C1 segment of cervical spinal cord (tissue), 14 donors: ENCODE data around the gene TP53I13.

Experiments used
- DNase-seq, 14 donors: peaks; one replicate each; lab custom pipeline; 2025; lab: John Stamatoyannopoulos, UW

TP53I13 gene

DNA sequence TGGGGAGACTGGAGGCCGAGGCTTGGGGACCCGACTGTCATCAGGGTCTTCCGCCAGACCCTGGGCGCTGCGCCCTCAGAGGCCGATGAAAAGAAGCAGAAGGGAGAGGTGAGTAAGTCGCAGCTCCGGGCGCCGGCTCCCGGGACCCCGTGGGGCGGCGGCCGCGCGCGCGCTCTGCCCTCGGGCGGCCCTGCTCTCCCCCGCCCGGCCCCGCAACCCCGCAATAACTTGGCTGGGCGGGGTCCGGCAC, 1.3 kb upstream of the TP53I13 start:
- no peak for DNase-seq

DNA sequence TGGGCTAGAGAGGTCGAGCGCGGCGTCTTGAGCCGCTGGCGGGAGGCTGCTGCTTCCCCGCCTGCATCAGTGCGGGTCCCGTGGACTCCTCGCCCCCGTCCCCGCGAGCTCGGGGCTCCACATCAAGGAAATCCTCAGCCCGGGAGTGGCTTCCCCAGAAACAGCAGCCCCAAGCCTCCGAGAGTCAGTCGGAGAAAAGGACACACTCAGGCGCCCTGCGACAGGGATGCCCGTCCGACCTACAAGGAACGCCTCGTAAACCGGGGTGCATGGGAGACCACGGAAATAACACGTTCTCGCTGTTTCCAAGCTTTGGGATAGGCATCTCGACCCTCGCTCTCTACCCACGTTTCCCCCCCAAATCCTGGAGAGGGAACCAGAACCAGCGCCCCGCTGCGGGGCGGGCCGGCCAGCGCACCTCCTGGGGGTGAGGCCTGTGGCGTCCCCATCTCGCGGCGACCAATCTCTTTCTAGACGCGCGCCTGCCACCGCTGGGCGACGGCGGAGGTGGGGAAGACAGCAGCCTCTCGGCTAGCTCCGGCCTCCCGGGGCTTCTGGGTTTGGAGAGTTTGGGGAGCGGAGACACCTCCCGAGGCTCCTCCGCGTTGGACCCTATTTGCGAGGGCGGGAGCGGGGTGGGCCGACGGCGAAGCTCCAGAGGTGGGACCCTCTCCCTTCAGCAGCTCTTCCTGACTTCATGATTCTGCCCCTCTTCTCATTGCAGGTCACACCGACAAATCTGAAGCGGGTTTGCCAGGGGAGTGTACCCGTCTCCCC, 759 bp upstream of the TP53I13 start:
- DNase-seq: peak in 6 of 14 donors; percentile 51 to 72 (median 66)

DNA sequence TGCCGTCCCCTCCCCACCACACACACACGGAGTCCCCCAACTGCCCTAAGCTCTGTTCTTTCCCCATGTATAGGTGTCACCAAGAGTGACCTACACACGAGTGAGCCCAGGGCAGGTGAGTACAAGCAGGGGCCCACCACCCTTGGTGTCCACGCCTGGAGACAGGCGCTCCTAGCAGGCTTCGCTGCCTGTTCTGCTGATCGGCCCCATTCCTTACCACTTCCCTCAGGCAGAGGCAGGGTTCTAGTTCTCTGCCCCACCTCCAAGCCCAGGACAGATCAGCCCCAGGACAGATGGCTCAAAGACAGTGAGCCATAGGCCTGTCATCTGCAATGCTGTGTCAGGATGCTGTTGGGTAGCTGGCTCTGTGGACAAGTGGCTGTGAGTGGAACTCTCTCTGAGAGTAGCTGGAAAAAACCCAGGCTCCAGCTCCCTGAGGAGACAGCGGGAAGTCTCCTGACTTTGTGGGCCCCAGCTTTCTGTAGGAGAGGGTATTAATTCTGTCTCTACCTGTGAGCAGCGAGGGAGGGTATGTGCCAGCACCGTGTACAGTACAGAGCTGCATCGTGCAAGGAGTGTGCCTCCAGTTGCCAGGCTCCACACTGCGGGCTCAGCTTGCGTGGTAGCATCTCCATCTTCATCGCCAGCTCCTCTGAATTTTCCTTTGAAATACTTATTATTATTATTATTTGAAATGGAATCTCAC, 897 bp downstream of the TP53I13 start:
- no peak for DNase-seq

DNA sequence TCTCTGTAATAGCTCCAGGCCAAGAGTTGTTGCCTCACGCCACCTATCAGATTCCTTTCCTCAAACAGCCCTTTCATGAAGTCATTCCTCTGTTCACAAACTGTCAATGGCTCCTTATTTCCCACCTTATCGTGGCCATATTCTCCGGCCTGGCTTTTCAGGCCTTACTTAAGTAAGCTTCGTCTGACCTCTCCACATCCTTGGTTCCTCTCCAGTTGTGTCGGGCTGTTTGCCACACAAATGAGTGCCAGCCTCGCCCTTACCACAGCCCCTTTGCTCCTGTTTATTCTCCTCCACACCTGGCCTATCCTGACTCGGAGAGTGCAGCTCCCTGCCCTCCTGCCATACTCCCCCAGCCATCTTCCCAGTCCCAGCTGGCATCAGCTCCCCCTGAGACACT, 2.0 kb downstream of the TP53I13 start:
- DNase-seq: no peak

DNA sequence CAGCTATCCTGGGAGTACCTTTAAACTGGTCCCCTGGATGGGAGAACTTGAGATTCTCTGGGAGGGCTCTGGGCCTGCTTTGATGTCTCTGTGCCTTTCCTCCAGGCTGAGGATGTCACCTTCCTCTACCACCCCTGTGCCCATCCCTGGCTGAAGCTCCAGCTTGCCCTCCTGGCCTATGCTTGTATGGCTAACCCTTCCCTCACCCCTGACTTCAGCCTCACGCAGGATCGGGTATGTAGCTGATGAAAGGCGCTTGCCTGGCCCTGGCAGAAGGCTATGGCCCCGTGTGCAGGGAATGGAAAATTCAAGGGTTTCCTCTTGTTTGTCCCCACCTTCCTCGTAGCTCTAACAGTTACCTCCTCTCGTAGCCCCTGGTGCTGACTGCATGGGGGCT, 3.0 kb downstream of the TP53I13 start:
- DNase-seq: no peak

DNA sequence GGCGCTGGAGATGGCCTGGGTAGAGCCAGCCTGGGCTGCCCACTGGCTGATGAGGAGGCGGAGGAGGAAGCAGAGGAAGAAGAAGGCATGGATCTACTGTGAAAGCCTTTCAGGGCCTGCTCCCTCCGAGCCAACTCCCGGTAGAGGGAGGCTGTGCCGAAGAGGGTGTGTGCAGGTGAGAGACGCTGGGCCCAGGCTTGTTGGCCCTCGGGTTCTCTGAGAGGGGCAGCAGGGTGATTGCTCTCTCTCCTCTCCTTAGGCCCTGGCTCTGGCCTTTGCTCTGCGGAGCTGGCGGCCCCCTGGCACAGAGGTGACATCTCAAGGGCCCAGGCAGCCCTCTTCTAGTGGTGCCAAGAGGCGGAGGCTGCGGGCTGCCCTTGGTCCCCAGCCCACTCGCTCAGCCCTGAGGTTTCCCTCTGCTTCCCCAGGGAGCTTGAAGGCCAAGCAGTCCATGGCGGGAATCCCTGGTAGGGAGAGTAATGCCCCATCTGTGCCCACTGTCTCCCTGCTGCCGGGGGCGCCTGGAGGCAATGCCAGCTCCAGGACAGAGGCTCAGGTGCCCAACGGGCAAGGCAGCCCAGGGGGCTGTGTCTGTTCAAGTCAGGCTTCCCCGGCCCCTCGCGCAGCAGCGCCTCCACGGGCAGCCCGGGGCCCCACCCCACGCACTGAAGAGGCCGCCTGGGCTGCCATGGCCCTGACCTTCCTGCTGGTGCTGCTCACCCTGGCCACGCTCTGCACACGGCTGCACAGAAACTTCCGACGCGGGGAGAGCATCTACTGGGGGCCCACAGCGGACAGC, 3.6 kb downstream of the TP53I13 start:
- DNase-seq: no peak

DNA sequence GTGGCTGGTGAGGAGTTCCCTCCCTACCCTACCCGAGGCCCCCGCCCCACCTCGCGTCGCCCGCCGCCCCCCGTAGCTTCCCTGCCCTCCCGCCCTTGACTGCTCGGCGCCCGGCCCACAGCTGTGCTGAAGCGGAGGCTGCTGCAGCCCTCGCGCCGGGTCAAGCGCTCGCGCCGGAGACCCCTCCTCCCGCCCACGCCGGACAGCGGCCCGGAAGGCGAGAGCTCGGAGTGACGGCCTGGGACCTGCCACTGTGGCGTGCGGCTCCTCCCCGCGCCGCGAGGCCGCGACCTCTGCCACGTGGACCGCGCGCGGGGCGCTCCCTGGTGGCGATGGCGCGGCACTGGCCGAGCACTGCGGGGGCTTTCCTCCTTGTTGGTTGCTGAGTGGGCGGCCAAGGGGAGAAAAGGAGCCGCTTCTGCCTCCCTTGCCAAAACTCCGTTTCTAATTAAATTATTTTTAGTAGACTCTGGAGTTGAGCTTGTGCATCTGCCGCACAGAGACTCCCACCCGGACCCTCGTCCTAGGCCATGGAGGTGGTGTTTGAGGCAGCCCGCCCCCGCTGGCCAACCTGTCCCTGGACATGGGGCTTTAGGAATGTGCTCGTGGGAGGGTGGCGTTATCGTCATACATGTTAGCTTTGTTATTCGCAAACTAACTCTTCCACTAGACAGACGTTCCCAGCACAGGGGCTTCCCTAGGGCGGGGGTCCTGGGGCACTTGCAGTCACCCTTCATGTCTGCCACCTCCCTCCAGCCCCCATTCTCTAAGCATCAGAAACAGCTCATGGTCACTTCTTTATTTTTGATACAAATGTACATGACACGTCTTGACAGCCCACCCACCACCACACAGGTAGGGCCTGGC, 4.4 kb downstream of the TP53I13 start:
- peak in 6 of 14 donors; percentile 23 to 70 (median 48) for DNase-seq

DNA sequence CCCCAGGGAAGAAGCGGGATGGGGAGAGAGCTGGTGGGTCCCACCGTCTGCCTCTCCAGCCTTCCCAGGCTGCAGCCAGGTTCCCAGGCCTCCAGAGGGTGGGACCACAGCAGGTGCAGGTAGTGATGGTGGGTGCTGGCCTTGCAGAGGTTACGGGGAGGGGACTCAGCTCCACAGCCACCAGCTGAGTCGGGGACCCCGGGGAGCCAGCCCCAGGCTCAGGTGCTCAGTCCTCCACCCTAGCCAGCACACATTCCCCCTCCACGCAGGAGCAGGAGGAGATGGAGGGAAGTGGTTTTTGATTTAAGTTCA, 5.0 kb downstream of the TP53I13 start:
- no peak for DNase-seq

DNA sequence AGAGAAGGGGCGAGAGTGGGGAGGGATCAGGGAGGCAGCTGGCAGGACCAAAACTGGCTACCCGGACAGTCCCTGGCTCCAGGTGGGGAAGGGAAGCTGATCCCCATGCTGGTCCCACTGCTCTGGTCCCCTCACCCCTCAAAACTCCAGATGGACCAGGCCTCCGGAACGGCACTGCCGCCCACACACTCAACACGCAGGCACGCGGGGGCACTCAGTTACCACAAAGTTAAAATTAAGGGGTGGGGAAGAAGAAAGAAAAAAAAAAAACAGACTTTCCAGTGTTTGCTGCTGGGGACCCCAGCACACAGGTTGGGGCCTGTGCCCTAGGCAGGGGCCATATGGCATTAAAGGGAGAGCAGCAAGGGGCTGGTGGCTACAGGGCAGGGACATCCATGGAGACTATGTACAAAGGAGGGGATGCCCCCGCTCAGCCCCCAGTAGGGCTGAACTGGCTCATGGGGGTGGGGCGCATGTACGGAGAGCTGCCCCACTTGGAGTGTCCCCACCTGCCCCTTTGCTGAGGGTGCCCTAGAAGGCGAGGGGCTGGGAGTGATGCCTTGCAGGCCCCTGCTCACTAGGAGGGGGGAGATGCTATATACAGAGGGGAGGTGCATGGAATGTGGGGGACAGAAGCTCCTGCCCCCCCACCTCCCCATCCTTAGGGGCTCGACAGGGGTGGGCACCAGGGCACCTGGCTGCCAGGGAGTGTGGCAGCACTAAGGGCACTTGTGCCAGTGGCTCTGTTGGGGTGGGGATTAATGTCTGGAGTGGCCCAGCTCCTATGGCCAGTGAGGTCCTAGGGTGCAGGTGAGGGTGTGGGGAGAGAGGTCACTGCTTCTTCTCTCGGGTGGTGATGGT, 5.6 kb downstream of the TP53I13 start:
- DNase-seq: no peak

DNA sequence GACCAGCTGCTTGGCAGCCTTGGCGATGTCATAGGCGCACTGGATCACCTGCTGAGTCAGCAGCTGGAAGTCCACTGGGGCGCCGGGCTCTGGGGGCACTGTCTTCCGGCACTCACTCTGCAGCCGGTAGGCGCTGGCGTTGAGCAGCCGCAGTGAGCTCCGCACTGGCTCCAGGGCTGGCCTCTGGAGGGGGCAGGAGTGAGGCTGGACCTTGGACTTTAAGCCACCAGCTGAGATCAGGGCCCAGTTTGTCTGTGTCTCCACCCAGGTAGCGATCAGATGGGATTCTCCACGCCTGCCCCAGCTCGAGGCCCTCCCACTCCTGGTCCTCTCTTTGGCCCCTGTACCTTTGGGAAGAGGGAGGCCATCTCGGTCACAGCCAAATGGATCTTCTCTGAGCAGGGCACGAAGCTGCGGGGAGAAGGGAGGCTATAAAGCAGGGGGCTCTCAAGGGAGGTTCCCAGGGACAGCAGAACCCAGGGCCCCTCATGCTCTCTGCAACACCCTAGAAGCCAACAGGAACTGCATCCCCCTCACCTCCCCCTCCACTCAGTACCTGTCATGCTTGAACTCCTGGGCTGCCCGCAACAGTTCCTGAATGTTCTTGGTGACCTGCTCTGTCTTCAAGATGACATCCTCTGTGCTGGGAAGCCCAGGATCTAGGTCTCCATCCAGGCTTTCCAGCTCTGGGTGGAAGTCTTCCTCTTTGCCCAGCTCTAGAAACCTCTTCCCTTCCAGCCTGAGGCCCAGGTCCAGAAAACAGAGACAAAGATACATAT, 6.4 kb downstream of the TP53I13 start:
- DNase-seq: no peak

DNA sequence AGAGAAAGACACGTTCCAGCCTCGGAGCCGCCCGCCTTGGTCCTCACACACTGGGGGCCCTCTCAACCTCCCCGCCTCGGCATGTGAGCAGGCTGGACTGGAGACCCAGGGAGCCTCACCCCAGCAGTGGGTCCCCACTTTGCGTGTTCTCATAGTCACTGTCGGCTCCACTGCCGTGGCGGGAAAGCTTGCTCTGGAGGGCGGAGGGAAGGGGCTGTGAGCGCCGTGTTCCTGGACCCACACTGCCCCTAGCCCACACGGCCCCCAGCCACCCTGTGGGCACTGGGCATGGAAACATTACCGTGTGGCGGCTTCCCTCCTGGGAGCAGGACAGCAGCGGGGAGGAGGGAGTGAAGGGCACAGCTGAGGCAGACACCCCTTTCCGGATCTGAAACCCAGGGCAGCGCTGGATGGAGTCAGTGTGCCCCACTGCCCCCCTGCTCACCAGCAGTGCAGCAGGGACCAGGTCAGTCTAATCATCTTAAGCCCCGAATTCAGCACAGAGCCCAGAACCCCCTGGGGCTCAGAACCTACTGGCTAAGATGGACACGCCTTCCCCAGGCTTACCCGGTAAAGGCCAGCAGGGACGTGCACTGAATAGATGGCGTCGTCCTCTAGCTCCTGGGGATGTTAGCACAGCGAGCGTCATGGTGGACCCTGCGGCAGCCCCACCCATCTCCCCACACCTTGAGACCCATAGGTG, 7.2 kb downstream of the TP53I13 start:
- DNase-seq: no peak

DNA sequence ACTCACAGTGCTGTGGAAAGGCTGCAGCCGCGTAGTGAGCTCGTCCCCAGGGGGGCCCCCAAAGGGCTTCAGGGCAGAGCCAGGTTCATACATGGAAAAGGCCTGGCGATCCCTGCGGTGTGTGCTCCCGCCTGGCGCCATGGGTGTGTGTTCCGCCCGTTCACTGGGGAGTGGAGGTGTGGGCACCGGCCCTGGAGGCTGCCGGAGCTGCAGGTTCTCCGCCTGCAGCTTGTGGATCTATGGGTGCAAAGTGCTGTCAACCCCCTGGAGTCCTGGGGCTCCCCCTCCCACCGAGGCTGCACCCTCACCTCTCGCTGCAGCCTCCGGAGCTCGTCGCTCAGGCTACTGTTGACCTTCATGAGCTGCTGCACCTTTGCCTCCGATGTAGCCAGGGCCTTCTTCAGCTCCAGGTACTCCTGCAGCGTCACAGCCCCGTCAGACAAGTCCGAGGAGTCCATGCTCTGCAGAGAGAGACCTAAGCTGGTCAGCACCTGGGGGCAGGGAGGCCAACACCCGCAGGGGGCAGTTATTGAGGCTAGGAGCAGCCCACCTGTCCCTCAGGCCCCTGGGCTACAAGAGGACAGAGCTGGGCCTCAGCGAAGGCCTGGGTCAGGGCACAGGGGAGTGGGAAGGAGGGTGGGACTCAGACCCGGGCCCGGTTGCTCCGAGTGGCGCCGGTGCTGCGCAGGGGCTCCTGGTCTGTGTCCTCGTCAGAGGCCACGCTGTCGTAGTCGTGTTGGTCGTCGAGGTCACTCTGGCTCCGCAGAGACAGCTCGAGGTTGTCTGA, 7.9 kb downstream of the TP53I13 start:
- no peak for DNase-seq

DNA sequence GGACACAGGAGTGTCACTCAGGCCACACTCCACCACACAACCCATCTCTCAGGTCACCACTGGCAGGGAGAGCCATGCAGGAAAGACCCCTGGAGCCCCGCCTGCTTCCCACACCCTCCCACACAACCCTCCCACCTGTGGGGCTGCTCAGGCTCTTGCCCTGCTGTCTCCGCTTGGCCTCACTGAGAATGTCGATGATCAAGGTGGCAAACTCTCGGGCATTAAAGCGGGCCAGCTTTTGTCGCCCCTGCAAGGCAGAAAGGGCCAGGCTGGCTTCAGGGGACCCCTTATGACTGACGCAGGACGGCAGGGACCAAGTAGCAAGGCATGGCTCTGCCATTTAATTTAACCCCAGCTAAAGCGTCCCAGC, 8.5 kb downstream of the TP53I13 start:
- DNase-seq: no peak

DNA sequence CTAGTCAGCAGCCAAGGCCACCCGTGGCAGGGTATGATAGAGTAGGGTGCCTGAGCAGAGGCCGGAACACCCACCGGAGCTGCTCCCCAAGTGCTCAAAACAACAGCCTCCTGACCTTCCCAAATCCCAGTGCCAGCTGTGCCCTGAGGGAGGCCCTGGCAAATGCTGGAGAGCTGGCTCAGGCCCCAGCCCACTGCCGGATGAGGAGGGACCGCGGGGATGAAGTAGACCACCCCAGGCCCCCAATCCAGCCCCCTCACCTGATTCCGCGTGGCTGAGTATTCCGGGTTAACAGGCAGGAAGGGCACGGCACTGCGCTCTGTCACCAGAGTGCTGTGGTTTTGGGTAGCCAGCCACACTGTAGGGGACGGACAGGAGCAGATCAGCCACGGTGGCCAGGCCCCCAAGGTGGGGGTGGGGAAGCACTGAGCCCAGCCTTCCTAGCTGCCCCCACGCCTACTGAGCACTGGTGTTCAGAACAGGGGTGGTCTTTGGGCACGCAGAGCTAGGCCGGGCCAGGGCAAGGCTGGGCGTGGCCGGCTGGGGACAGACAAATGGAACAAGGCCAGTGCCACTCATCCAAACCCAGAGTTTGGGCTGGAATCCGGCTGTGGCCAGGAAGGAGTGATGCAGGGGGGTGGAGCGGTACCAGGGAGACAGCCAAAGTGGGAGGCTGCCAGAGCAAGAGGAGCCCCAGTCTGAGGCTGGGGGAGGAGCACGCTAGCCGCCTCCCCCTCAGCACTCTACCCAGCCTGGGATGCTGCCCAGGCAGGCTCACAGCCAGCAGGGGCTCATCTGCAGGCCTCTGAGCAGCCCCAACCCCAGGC, 9.1 kb downstream of the TP53I13 start:
- peak in 11 of 14 donors; percentile 35 to 81 (median 53) for DNase-seq

DNA sequence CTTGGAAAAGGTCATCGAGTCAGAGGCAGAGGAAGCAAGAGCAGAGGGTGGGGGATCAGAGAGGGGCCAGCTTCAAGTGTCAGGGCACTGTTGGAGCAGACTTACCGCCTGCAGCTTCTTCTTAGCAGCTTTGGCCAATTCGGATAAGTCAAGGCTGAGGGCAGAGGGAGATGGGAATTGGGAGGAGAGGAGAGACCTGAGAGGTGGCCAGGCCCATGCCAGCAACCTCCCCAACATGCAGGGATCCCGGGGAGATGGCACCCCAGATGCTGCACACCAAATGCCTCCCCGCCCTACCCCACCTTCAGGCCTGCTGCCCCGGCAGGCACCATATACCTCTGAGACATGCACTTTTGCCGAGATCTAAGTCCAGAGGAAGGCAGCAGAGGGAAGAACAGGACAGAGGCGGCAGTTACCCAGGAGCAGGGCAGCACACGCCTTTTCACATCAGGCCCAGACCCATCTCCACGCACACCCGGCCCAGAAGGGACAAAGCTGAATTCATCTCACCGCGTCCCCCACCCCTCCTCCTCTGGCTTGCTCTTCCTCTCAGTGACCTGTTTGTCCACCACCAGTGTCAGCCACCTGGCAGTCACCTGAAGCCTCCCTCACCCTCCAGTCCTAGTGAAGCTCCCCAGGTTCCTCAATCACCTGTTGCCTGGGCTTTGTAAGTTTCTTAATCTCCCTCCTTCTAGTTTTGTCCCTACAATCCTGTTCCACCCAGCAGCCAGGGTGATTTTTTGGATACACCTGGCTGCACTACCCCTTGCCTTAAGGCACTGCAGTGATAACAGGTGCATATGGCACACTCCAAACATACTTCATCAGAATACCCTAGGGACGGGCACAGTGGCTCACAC, 10.4 kb downstream of the TP53I13 start:
- DNase-seq: no peak

DNA sequence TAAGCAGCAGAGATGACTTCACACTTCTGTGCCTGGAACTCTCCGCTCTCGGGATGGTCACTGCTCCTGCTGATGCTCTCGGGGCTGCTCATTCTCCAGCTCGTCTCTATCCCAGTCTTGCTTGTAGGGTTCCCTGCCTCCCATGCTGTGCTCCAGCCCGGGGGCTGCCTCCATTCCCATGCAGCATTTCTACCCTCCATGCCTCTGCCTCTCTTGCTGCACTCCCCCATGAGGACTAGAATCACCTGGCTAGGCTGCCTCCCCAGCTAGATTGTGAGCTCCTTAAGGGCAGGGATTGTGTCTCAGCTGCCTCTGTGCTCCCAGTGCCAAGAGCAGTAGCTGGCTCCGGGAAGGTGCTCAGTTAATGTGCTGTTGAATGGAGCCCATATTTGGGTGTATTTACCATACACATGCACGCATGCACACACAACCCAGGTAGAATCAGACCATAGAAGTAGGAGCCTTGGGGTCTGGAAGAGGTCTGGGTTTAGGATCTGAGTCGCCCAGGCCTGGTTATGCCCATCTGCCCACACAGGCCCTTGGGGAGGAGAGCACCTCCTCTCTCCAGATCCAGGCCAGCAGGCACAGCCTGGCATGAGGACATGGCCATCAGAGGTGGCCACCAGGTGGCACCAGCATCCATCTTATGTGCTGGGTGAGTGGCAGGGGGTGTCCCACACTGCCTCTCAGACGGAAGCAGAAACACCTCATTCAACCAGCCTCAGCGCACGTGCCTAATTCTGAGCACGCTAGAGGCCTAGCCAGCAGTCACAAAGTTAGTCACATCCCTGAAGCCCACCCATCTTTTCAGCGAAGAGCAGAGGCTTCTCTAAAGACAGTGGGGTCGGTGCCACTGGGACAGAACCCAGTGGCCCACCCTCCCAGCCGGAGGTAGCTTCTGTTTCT, 11.6 kb downstream of the TP53I13 start:
- peak in 13 of 14 donors; percentile 42 to 83 (median 76) for DNase-seq
